A172 (cell line): Measurements from ENCODE around the gene LRMDA. TPM values are rescaled to one million over a fixed set of nuclear protein-coding genes. Genes with fewer than 3 reads are reported as not detected.
A peak's percentile ranks its signal among the peaks of the same experiment; 100 is the strongest.

Experiments used
- DNase-seq: peaks from one replicate; pipeline ENCODE4 v3.0.0-alpha.2; 2015; ENCODE audit warnings: low spot score
- total RNA-seq: library from RNA; depleted of rRNA; stranded (reverse); fragments of >200 nt; shearing (Covaris generic); gene quantifications from 2 replicates; pipeline ENCODE4 v1.2.3, GENCODE V29; 2014

The LRMDA gene
- total RNA-seq, 1 experiment from 2014 or later = not detected

- no peak for DNase-seq
Observed at GRCh38 chr10:75950307-75950706, 518.9 kb downstream of the LRMDA start.

- DNase-seq = no peak
Observed at GRCh38 chr10:75950997-75951589, 519.7 kb downstream of the LRMDA start.

DNA sequence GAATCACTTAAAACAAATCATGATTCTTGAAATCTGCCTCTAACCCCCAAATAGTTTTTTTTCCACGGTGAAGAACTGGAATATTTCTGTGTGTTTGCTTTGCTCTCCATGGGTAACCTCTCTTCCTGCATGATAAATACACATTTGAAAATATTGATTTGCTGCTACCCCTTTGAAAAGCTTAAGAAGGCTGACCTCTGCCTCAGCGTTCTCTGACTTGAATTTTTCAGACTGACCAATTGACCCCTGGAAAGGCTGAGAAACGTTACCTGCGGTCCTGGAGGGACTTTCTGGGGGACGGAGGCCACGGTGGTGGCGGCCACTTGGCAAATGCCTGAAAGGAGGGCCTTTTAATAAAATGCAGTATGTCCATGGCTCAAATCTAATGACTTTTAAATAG, 520.2 kb downstream of the LRMDA start:
- no peak for DNase-seq

GRCh38 chr10:75952093-75952492, 520.7 kb downstream of the LRMDA start:
- DNase-seq = no peak

DNA sequence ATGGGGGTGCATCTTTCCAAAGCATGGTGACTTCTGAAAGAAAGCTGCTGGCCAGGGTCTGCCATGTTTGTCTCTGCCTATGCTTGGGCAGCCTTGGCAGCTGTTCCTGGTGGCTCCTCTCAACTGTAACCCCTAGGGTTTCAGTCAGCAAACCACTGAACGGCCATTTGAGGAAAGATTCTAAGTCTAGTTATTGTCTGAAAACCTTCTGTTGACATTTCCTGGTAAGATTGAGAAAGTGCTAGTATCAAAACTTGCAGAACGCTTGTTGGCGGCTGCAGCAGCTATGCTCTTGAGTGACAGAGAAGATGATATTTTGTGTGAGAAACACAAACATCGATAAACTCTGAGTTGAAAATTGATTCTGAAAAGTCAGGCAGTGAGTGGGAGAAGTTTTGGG, 523.1 kb downstream of the LRMDA start:
- no peak for DNase-seq

GRCh38 chr10:75955973-75956502, 524.6 kb downstream of the LRMDA start:
- no peak for DNase-seq

DNA sequence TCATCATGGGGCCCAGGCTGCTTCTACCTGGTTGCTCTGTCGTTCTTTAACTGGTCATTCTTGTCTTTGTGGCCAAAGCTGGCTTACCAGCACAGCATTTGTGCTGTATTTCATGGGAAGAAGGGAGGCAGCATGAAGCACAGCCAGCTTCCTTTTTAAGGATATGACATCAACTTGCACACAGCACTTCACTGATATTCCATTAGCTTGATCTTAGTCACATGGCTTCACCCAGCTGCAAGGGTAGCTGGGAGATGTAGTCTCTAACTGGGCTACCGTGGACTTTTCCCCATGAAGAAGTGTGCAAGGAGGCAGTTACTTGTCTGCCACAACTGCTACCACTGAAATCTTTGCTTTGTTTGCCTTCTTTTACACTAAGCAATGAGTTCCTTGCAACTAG, 525.2 kb downstream of the LRMDA start:
- peak; percentile 26 for DNase-seq

GRCh38 chr10:75957314-75958120, 526.1 kb downstream of the LRMDA start:
- DNase-seq = no peak

GRCh38 chr10:75959209-75959608, 527.8 kb downstream of the LRMDA start:
- DNase-seq = peak; percentile 87

- DNase-seq = no peak
Observed at GRCh38 chr10:75959912-75960311, 528.5 kb downstream of the LRMDA start.

GRCh38 chr10:75962395-75963061, 531.1 kb downstream of the LRMDA start:
- no peak for DNase-seq

- DNase-seq = no peak
Observed at GRCh38 chr10:75967491-75967890, 536.1 kb downstream of the LRMDA start.

DNA sequence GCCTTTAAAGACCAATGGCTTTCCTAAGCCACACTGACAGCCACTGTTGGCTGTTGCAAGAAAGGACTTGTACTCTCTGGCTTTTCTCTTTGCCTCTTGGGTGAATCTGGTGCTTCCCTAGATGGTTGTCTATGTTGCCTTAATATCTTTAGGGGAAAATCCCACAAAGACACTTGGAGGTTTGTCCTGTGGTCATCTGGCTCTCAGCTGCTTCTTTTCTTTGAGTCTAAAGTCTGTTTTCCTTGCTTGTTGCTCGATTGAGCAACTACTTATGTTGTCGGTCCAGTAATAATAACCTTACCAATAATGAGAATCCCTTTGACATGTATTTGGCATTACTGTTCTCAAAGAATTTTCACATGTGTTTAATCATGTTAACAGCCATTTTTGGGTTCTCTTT, 537.6 kb downstream of the LRMDA start:
- DNase-seq = no peak

- DNase-seq = no peak
Observed at GRCh38 chr10:75971402-75972211, 540.2 kb downstream of the LRMDA start.

- DNase-seq = no peak
Observed at GRCh38 chr10:75972491-75973276, 541.3 kb downstream of the LRMDA start.

DNA sequence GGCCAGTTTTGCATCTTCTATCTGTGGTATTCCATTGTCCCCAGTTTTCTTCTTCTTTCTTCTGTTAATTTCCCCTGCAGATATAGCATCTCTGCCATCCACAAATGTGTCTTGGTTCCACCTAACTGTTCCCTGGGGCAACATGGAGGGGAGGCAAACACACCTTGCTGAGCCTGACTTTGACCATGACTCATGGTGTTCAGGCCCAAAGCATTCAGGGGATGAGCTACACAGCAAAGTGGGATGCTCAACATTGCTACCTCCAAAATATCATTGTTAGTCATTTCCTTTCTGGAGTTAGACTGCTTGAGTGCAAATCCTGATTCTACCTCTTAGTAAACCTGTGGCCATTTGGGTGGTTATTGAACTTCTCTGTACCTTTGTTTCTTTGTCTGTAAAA, 542.7 kb downstream of the LRMDA start:
- peak; percentile 17 for DNase-seq

DNA sequence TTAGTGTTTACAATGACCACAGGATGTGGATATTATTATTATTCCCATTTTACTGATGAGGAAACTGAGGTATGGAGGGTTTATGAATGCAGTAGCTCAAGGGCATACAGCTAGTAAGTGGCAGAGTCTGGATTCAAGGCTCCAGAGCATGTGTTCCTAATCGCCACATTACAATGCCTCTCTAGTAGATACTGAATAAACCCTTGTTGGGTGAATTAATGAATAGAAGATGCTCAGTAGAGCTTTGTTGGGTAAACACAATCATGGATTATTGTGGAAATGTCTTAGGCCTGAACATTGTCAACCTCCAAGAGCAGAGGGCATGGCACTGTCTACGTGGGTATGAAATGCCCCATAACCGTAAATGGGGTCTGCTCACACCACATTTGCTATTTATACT, 545.3 kb downstream of the LRMDA start:
- DNase-seq = no peak

GRCh38 chr10:75977139-75977538, 545.7 kb downstream of the LRMDA start:
- no peak for DNase-seq

DNA sequence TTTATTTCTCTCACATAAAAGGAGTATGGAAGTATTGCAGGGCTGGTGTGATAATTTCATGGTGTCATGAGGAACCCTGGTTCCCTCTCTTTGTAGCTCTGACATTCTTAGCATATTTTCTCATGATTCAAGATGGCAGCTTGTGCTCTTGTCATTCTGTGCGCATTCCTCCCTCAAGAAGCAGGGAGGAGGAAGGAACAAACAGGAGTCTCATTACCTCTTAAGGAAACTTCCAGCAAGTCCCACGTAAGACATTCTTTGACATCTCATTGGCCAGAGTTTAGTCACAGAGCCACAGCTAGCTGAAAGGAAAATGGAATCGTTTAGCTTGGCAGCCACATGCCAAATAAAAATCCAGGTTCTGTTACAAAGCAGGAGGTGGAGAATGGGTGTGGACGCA, 546.8 kb downstream of the LRMDA start:
- peak; percentile 28 for DNase-seq

DNA sequence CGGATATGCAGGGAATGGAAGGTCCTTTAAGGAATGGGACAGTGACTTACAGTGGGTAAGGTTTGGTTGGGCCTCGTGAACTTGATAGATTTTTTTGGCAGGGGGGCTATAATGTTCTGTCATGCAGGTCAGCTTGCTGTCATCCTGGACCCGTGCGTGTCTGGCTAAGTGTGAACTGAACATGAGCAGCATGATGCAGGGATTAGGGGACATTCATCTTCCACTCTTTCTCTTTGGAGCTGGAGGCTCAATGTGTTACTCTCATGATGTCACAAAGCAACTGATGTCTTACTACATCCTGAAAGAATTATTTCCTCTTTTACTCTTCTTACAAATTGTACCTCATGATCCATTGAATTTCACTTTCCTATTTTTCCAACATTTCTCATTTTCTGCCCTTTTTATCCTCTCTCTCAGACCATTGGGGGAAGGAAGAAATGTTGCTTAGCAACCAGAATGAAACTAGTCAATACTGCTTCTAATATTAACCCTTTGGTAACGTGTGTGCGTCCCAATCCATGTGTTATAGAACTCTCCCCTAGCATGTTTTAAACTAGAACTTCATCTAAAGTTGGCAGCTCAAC, 549.1 kb downstream of the LRMDA start:
- no peak for DNase-seq
